Nephron (organoid): ENCODE results near the gene CELF2.

Experiments
- H3K27ac Mint-ChIP-seq, 3 experiments: 2 replicates each; pipeline ENCODE4 v1.8.0; 2020; ENCODE audit warnings: mixed read lengths in 3 of 3, mild to moderate bottlenecking in 2 of 3, moderate library complexity in 1 of 3
- H3K27me3 Mint-ChIP-seq: 2 replicates; pipeline ENCODE4 v1.8.0; 2021; ENCODE audit warnings: low read depth, mild to moderate bottlenecking, moderate library complexity, mixed read lengths
- H3K36me3 Mint-ChIP-seq: 2 replicates; pipeline ENCODE4 v1.8.0; 2020; ENCODE audit warnings: low read depth, mixed read lengths
- H3K4me1 Mint-ChIP-seq: 2 replicates; pipeline ENCODE4 v1.8.0; 2020; ENCODE audit warnings: mixed read lengths
- H3K4me3 Mint-ChIP-seq, 3 experiments: 2 replicates each; pipeline ENCODE4 v1.8.0; 2020; ENCODE audit warnings: mild to moderate bottlenecking in 3 of 3, mixed read lengths in 3 of 3, moderate library complexity in 2 of 3
- H3K9me3 Mint-ChIP-seq: 2 replicates; pipeline ENCODE4 v1.8.0; 2020; ENCODE audit warnings: mixed read lengths
- CTCF ChIP-seq, 3 experiments: fragments of 200-600 bp; sonication (generic); IDR thresholded peaks; one replicate each; pipeline ENCODE4 v1.5.0; 2021; ENCODE audit warnings: antibody characterized with exemption in 3 of 3; ENCODE audit not compliant: unreplicated experiment in 3 of 3

Gene CELF2

GRCh38 chr10:10991144-10991543 lies 26.5 kb upstream of the CELF2 start:
- H3K4me3 Mint-ChIP-seq: no peak overlapping the region
- H3K9me3 Mint-ChIP-seq: peaks cover 18% of the 10 kb centered on the region
- H3K27me3 Mint-ChIP-seq: peaks cover 7% of the 10 kb centered on the region
- H3K27ac Mint-ChIP-seq: no peak overlapping the region
- no peak for TF ChIP-seq CTCF (IDR thresholded peaks at IDR 0.05; ENCODE audit: unreplicated experiment in 3 of 3)
- H3K4me1 Mint-ChIP-seq: no peaks in the 10 kb centered on the region
- H3K36me3 Mint-ChIP-seq: no peaks in the 10 kb centered on the region

GRCh38 chr10:10992072-10992471 lies 25.6 kb upstream of the CELF2 start:
- Mint-ChIP-seq H3K4me1 (no peaks in the 10 kb centered on the region), H3K36me3 (no peaks in the 10 kb centered on the region), H3K4me3 (no peak overlapping the region), H3K27ac (no peak overlapping the region), H3K27me3 (peaks cover 7% of the 10 kb centered on the region), H3K9me3 (peaks cover 22% of the 10 kb centered on the region)
- TF ChIP-seq CTCF (IDR thresholded peaks at IDR 0.05; ENCODE audit: unreplicated experiment in 3 of 3): no peak

- TF ChIP-seq CTCF (IDR thresholded peaks at IDR 0.05; ENCODE audit: unreplicated experiment in 3 of 3): no peak
- Mint-ChIP-seq H3K4me1 (no peaks in the 10 kb centered on the region), H3K27ac (no peak overlapping the region), H3K27me3 (peaks cover 13% of the 10 kb centered on the region), H3K4me3 (no peak overlapping the region), H3K9me3 (peaks cover 28% of the 10 kb centered on the region), H3K36me3 (no peaks in the 10 kb centered on the region)
Measured at GRCh38 chr10:10992961-10993714, 24.5 kb upstream of the CELF2 start.

GRCh38 chr10:10993785-10994184 lies 23.9 kb upstream of the CELF2 start:
- H3K4me1 Mint-ChIP-seq: no peaks in the 10 kb centered on the region
- H3K27ac Mint-ChIP-seq: no peak overlapping the region
- no peak overlapping the region for H3K4me3 Mint-ChIP-seq
- peaks cover 17% of the 10 kb centered on the region for H3K27me3 Mint-ChIP-seq
- no peak for TF ChIP-seq CTCF (IDR thresholded peaks at IDR 0.05; ENCODE audit: unreplicated experiment in 3 of 3)
- H3K9me3 Mint-ChIP-seq: peaks cover 29% of the 10 kb centered on the region
- no peaks in the 10 kb centered on the region for H3K36me3 Mint-ChIP-seq

GRCh38 chr10:10994360-10994759 lies 23.3 kb upstream of the CELF2 start:
- Mint-ChIP-seq H3K36me3 (no peaks in the 10 kb centered on the region), H3K27me3 (peaks cover 18% of the 10 kb centered on the region), H3K4me1 (no peaks in the 10 kb centered on the region), H3K27ac (no peak overlapping the region), H3K4me3 (no peak overlapping the region), H3K9me3 (peaks cover 29% of the 10 kb centered on the region)
- no peak for TF ChIP-seq CTCF (IDR thresholded peaks at IDR 0.05; ENCODE audit: unreplicated experiment in 3 of 3)

- H3K9me3 Mint-ChIP-seq: peaks cover 29% of the 10 kb centered on the region
- no peak overlapping the region for H3K27ac Mint-ChIP-seq
- H3K36me3 Mint-ChIP-seq: no peaks in the 10 kb centered on the region
- H3K4me1 Mint-ChIP-seq: no peaks in the 10 kb centered on the region
- TF ChIP-seq CTCF (IDR thresholded peaks at IDR 0.05; ENCODE audit: unreplicated experiment in 3 of 3): no peak
- no peak overlapping the region for H3K4me3 Mint-ChIP-seq
- H3K27me3 Mint-ChIP-seq: peaks cover 18% of the 10 kb centered on the region
Measured at GRCh38 chr10:10995120-10995519, 22.6 kb upstream of the CELF2 start.
